ENCODE measurements around the gene PGGT1B. TPM values are rescaled to one million over a fixed set of nuclear protein-coding genes. Genes with fewer than 3 reads are reported as not detected.

Gene PGGT1B
- 9.5 TPM for polyA plus RNA-seq (2013, experiment 1 of 2)
- 7.2 TPM for polyA plus RNA-seq (2013, experiment 2 of 2)

DNA sequence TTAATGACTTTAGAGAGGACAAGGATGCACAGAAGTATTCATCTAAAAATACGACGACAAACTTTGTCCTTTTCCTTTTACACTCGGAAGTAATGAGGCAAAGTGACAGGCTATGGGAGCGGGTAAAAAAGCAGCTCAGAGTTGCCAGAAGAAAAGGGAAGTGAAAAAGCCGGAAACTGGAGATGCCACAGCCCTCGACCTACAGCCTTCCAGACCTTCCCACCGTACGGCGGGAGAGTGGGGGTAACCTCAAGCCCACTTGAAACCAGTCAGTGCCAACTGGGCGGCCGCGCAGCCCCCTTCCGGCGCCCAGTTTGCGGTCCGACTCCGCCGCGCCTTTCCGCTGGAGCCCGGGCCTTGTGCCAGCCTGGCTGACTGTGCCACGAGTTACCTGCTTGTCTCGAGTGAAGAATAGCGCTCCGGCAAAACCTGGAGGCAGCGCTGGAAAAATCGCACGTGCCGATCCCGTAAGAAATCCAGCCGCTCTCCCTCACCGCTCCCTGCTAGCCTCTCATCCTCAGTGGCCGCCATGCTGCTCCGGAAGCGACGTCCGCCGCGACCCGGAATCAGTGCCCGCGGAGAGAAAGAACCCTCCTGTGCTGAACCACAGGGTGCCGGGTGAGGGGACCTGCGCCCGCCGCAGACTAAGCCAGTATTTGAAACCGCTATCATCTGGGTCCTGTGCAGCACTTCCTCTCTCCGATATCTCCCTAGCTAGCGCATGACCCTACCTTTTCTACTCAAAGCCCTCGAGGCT lies at the start of gene PGGT1B:
Gene PGGT1B (minus strand): TSS at position 557 of the 757 bp plus-strand sequence. CDS start 26 bp downstream, at position 531.
- H3K9me3 ChIP-seq (ENCODE audit: control insufficient read depth, low read length), result no peaks in the 10 kb centered on the region
- WGBS, 2 experiments (ENCODE audit: insufficient coverage in 2 of 2), result 0 to 1% methylated on average over 36 to 43 of the region's 50 CpGs

DNA sequence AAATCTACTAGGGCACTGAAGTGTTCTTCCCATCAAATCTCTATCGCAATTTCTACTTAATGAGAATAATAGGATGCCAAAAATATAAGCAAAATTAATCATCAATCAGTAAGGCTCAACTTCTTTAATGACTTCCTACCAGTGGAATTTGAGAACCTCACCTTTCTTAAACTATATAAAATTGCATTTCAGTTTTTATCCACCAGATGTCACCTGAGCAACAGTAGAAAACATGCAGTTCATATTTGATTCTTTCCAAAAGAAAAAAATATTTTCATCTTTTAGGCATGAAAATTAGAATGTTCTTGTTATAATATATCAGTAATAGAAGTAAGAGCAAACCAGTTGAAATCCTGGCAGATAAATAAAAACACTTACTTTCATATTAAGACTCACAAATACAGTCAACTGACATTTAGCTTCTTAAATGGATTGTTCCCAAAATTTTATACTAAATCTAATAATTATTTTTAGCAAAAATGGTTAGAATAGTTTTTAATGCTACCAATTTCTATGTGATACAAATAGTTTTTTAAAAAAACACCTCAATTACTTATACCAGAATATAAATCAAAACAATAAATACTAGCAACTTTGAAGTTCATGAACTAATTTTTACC lies 47.2 kb upstream of the PGGT1B start:
- WGBS, 2 experiments (ENCODE audit: insufficient coverage in 2 of 2), result 0 to 29% methylated on average over 1 of the region's 1 CpG
- H3K9me3 ChIP-seq (ENCODE audit: control insufficient read depth, low read length), result no peaks in the 10 kb centered on the region
- no peaks in the 10 kb centered on the region for H3K4me1 ChIP-seq (ENCODE audit: control insufficient read depth, insufficient read depth, low read length, poor library complexity, severe bottlenecking)
- no peaks in the 10 kb centered on the region for H3K36me3 ChIP-seq (ENCODE audit: control insufficient read depth, insufficient read depth, low read length)
- no peak overlapping the region for H3K4me3 ChIP-seq (ENCODE audit: extremely low read depth, insufficient read depth, low read length, poor library complexity, severe bottlenecking)
- H3K27ac ChIP-seq (ENCODE audit: low read depth, low read length, severe bottlenecking), result no peak overlapping the region

More for the DNA sequence above, at the start of gene PGGT1B:
- Histone ChIP-seq H3K4me1 (ENCODE audit: control insufficient read depth, insufficient read depth, low read length, poor library complexity, severe bottlenecking) (no peaks in the 10 kb centered on the region), H3K4me3 (ENCODE audit: extremely low read depth, insufficient read depth, low read length, poor library complexity, severe bottlenecking) (peak within 1 kb of the TSS; percentile 81), H3K27ac (ENCODE audit: low read depth, low read length, severe bottlenecking) (peak within 1 kb of the TSS; percentile 82), H3K36me3 (ENCODE audit: control insufficient read depth, insufficient read depth, low read length) (peaks cover 3% of the 10 kb centered on the region)

DNA sequence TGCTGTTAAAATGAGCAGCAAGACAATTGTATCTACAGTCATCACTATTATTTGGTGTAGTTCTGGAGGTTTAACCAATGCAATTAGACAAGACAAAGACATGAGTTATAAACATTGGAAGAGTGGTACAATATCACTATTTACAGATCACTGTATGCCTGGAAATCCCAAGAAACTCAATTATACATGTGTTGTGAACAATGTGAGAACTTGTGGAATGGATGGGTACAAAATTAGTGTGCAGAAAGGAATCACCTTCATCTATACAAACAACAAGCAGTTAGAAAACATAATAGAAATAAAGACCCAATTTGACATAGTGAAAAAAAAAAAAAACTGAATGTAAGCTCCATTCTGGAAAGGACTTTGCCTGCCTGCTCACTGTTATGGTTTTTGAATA lies 46.1 kb upstream of the PGGT1B start:
- Histone ChIP-seq H3K9me3 (ENCODE audit: control insufficient read depth, low read length) (no peaks in the 10 kb centered on the region), H3K36me3 (ENCODE audit: control insufficient read depth, insufficient read depth, low read length) (no peaks in the 10 kb centered on the region)

DNA sequence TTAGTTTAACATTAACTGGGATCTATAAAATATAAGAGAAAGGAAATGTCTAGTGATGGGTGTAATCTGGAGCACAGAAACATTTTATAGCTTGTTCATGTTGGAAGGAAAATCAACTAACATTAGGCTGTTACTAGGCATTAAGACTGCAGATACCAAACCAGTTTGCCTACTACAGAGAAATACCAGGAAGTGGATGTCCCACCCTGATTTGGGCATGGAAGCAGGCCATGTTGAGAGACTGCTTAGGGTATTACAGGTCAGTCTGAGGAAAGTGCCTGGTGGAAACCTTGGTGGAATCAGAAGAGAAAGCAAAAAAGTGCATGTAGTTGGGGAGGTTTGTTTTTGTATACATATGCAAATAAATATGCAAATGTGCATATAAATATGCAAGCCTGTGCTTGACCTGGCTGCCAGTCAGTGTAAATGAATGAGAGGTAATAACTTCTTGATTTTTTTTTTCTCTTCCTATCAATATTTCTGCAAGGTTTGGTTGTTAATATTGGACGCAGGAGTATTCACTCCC lies 43.4 kb upstream of the PGGT1B start:
- no peaks in the 10 kb centered on the region for H3K4me1 ChIP-seq (ENCODE audit: control insufficient read depth, insufficient read depth, low read length, poor library complexity, severe bottlenecking)
- H3K27ac ChIP-seq (ENCODE audit: low read depth, low read length, severe bottlenecking), result no peak overlapping the region
- no peaks in the 10 kb centered on the region for H3K36me3 ChIP-seq (ENCODE audit: control insufficient read depth, insufficient read depth, low read length)
- no peaks in the 10 kb centered on the region for H3K9me3 ChIP-seq (ENCODE audit: control insufficient read depth, low read length)
- no CpG with 5 or more reads among the region's 1 CpG for WGBS, 2 experiments (ENCODE audit: insufficient coverage in 2 of 2)
- no peak overlapping the region for H3K4me3 ChIP-seq (ENCODE audit: extremely low read depth, insufficient read depth, low read length, poor library complexity, severe bottlenecking)

More for the DNA sequence above, 46.1 kb upstream of the PGGT1B start:
- Histone ChIP-seq H3K4me1 (ENCODE audit: control insufficient read depth, insufficient read depth, low read length, poor library complexity, severe bottlenecking) (no peaks in the 10 kb centered on the region), H3K4me3 (ENCODE audit: extremely low read depth, insufficient read depth, low read length, poor library complexity, severe bottlenecking) (no peak overlapping the region), H3K27ac (ENCODE audit: low read depth, low read length, severe bottlenecking) (no peak overlapping the region)

- no peak overlapping the region for H3K27ac ChIP-seq (ENCODE audit: low read depth, low read length, severe bottlenecking)
- no peaks in the 10 kb centered on the region for H3K9me3 ChIP-seq (ENCODE audit: control insufficient read depth, low read length)
- no peak overlapping the region for H3K4me3 ChIP-seq (ENCODE audit: extremely low read depth, insufficient read depth, low read length, poor library complexity, severe bottlenecking)
- no peaks in the 10 kb centered on the region for H3K4me1 ChIP-seq (ENCODE audit: control insufficient read depth, insufficient read depth, low read length, poor library complexity, severe bottlenecking)
- WGBS, 2 experiments (ENCODE audit: insufficient coverage in 2 of 2), result no CpG with 5 or more reads among the region's 1 CpG
- no peaks in the 10 kb centered on the region for H3K36me3 ChIP-seq (ENCODE audit: control insufficient read depth, insufficient read depth, low read length)
Observed at GRCh38 chr5:115304496-115304895, 41.8 kb upstream of the PGGT1B start.

DNA sequence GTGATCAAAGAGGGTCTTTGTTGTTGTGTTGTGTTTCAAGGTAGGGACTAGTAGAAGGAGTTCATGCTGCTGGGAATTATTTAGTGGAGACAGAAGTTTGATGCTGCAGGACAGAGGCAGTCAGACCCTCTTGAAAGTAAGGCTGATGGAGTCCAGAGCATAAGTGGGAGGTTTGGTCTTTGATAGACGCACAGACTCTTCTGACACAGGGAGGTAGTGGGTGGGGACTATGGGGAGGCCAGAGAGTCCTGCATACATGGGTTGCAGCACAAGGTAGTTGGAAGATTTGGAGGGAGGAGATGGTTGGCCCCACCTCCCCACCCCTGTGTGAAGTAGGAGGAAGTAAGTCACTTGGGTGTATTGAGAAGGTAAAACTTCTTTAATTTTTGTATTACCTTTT lies 36.1 kb upstream of the PGGT1B start:
- Histone ChIP-seq H3K9me3 (ENCODE audit: control insufficient read depth, low read length) (no peaks in the 10 kb centered on the region), H3K27ac (ENCODE audit: low read depth, low read length, severe bottlenecking) (no peak overlapping the region), H3K36me3 (ENCODE audit: control insufficient read depth, insufficient read depth, low read length) (no peaks in the 10 kb centered on the region), H3K4me3 (ENCODE audit: extremely low read depth, insufficient read depth, low read length, poor library complexity, severe bottlenecking) (no peak overlapping the region), H3K4me1 (ENCODE audit: control insufficient read depth, insufficient read depth, low read length, poor library complexity, severe bottlenecking) (no peaks in the 10 kb centered on the region)
- WGBS, 2 experiments (ENCODE audit: insufficient coverage in 2 of 2), result 90% methylated on average over 1 of the region's 1 CpG; no CpG with 5 or more reads in 1 of the 2 experiments

DNA sequence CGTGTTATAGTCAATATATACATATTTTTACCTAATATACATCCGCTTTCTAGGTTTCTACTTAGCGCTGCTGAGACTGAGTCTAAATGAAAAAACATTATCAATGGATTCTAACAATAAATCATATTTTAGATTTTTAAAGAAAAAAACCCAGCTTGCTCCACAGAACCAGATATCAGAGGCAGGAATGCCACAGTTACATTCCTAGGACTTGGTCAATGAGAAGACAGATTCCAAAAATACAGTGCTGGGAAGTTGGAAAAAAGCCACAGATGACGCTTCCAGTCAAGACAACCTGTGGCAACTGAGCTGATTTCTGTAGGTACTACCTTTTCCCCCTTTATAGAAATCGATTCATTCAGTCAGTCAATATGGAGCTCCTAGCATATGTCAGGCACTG lies 34.4 kb upstream of the PGGT1B start:
- no peaks in the 10 kb centered on the region for H3K9me3 ChIP-seq (ENCODE audit: control insufficient read depth, low read length)
- 100% methylated on average over 1 of the region's 5 CpGs for WGBS, 2 experiments (ENCODE audit: insufficient coverage in 2 of 2)
- H3K36me3 ChIP-seq (ENCODE audit: control insufficient read depth, insufficient read depth, low read length), result no peaks in the 10 kb centered on the region
- no peak overlapping the region for H3K27ac ChIP-seq (ENCODE audit: low read depth, low read length, severe bottlenecking)
- no peaks in the 10 kb centered on the region for H3K4me1 ChIP-seq (ENCODE audit: control insufficient read depth, insufficient read depth, low read length, poor library complexity, severe bottlenecking)
- H3K4me3 ChIP-seq (ENCODE audit: extremely low read depth, insufficient read depth, low read length, poor library complexity, severe bottlenecking), result no peak overlapping the region

DNA sequence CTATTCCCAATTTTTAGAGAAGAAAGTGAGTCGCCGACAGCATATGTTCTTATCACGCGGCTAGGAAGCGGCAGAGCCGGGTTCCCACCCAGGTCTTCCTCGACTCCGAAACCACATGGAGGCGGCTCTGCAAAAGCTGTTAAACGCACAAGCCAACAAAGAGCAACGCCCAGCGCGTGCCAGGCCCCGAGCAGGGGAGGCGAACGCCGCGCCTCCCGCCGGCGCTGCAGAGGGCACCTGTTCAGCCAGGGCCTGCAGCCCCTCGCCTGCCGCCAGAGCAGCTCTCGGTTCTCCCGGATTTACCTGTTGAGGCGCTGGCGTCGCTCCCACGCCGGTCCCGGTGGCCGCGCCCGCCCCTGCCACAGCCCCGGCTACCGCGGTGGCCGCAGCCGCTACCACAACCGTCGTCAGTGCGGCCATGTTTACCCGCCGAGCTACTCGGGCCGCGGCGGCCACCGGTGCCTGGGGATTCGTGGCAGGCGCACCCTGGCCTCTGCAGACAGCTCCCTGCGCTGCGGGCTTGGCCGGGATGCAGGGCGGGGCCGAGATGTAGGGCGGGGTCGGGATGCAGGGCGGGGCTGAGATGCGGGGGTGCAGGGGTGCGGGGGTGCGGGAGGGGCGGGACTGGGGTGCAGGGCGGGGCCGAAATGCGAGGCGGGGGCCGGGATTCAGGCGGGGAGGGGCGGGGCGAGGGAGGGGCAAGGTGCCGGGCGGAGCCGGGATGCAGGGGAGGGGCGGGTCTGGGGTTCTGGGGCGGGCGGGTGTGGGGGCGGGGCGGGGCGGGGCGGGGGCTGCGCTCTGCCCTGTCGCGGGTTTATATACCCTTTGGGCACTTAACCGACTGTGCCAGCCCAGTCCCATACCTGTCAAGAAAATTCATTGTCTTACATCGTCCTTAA lies 33.7 kb upstream of the PGGT1B start, which contains the start of gene CCDC112:
Gene CCDC112 (minus strand): TSS at position 531 of the 899 bp plus-strand sequence. CDS start 111 bp downstream, at position 420.
- H3K4me3 ChIP-seq (ENCODE audit: extremely low read depth, insufficient read depth, low read length, poor library complexity, severe bottlenecking), result peak within 1 kb of the TSS; percentile 70
- WGBS, 2 experiments (ENCODE audit: insufficient coverage in 2 of 2), result 1% methylated on average over 17 to 32 of the region's 86 CpGs
- no peaks in the 10 kb centered on the region for H3K36me3 ChIP-seq (ENCODE audit: control insufficient read depth, insufficient read depth, low read length)
- no peaks in the 10 kb centered on the region for H3K4me1 ChIP-seq (ENCODE audit: control insufficient read depth, insufficient read depth, low read length, poor library complexity, severe bottlenecking)
- no peak within 1 kb of the TSS for H3K27ac ChIP-seq (ENCODE audit: low read depth, low read length, severe bottlenecking)
- no peaks in the 10 kb centered on the region for H3K9me3 ChIP-seq (ENCODE audit: control insufficient read depth, low read length)

DNA sequence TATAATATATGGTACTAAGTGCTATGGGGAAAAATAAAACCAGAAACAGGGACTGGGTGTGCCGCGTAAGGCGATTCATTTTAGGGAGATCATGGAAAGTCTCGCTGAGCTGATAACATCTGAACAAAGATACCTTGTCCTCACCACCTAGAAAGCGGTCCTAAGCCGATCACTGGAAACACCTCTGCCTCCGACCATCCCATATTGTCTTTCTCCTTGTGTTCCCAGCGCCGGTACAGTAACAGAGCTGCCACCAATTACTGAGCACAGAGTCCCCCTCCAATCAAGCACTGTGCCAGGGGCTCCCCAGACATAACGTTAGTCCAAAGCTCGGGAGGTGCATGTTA lies 33.1 kb upstream of the PGGT1B start:
- WGBS, 2 experiments (ENCODE audit: insufficient coverage in 2 of 2), result 3 to 4% methylated on average over 7 to 9 of the region's 11 CpGs
- H3K27ac ChIP-seq (ENCODE audit: low read depth, low read length, severe bottlenecking), result no peak overlapping the region
- H3K36me3 ChIP-seq (ENCODE audit: control insufficient read depth, insufficient read depth, low read length), result no peaks in the 10 kb centered on the region
- no peaks in the 10 kb centered on the region for H3K4me1 ChIP-seq (ENCODE audit: control insufficient read depth, insufficient read depth, low read length, poor library complexity, severe bottlenecking)
- H3K9me3 ChIP-seq (ENCODE audit: control insufficient read depth, low read length), result no peaks in the 10 kb centered on the region
- H3K4me3 ChIP-seq (ENCODE audit: extremely low read depth, insufficient read depth, low read length, poor library complexity, severe bottlenecking), result peak overlapping the region; percentile 70

DNA sequence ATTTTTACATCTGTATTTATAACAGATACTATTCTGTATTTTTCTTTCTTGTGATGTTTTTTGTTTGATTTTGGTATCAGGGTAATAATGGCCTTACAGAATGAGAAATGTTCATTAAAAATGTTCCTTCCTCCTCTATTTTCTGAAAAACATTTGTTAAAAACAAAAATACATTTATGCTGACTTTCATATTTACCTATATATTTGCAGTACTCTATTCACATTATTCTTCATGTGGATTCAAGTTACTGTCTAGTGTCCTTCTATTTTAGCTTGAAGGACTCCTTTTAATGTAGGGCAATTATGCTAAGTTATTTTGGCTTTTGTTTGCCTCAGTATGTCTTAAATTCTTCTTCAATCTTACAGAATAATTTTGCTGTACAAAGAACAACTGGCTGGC lies 28.7 kb upstream of the PGGT1B start:
- Histone ChIP-seq H3K36me3 (ENCODE audit: control insufficient read depth, insufficient read depth, low read length) (no peaks in the 10 kb centered on the region), H3K27ac (ENCODE audit: low read depth, low read length, severe bottlenecking) (no peak overlapping the region), H3K4me1 (ENCODE audit: control insufficient read depth, insufficient read depth, low read length, poor library complexity, severe bottlenecking) (no peaks in the 10 kb centered on the region), H3K9me3 (ENCODE audit: control insufficient read depth, low read length) (no peaks in the 10 kb centered on the region), H3K4me3 (ENCODE audit: extremely low read depth, insufficient read depth, low read length, poor library complexity, severe bottlenecking) (no peak overlapping the region)
